Adrenal gland (tissue), 12 donors: Measurements from ENCODE around the gene STK39. TPM values are rescaled to one million over a fixed set of nuclear protein-coding genes. Genes with fewer than 3 reads are reported as not detected.

Source experiments
- DNase-seq, 7 donors: peaks; one replicate each; pipeline ENCODE4 v3.0.0-alpha.2; 2019 to 2020
- H3K27ac ChIP-seq, 5 donors: fragments of 200-600 bp; sonication (generic) in 4 of 5; 1 replicate in 3 of 5; 2 replicates in 2 of 5; pipeline versions ENCODE4 v1.5.1 to v1.8.0; 2016 to 2020; ENCODE audit warnings: mild to moderate bottlenecking in 1 of 5
- H3K27me3 ChIP-seq: fragments of 200-600 bp; 2 replicates; pipeline ENCODE4 v1.8.0; 2021
- H3K36me3 ChIP-seq, 2 donors: fragments of 200-600 bp; replicated peaks in 1 of 2; 1 replicate in 1 of 2; 2 replicates in 1 of 2; pipeline versions ENCODE4 v1.5.1 to v1.8.0; 2018 to 2022
- H3K4me1 ChIP-seq, 2 donors: fragments of 200-600 bp; replicated peaks in 1 of 2; 1 replicate in 1 of 2; 2 replicates in 1 of 2; pipeline versions ENCODE4 v1.5.1 to v1.8.0; 2018 to 2021
- H3K4me3 ChIP-seq, 4 donors: fragments of 200-600 bp; sonication (generic) in 3 of 4; one replicate each; pipeline ENCODE4 v1.5.1; 2016 to 2018
- H3K9me3 ChIP-seq, 3 donors: fragments of 200-600 bp; sonication (generic) in 1 of 3; replicated peaks in 1 of 3; 1 replicate in 2 of 3; 2 replicates in 1 of 3; pipeline versions ENCODE4 v1.5.1 to v1.8.0; 2016 to 2021
- POLR2A ChIP-seq, 2 donors: fragments of 450-650 bp; IDR thresholded peaks; one replicate each; pipeline ENCODE4 v1.6.1; 2017; ENCODE audit warnings: antibody characterized with exemption in 2 of 2, mild to moderate bottlenecking in 2 of 2, moderate library complexity in 1 of 2
- WGBS, 4 donors: extraction: QIAGEN DNeasy Blood & Tissue Kit in 2 of 4; methylation state at CpG; one replicate each; pipeline versions ENCODE4 v1.1.5 to v1.1.7; 2013 to 2017; 5-methylcytosine and 5-hydroxymethylcytosine counted together
- intact Hi-C, 2 donors: fragments of 100-400 bp; cut with DNase I; formaldehyde crosslinking; loops; one replicate each; pipeline versions ENCODE4 v1.14.1 to v1.15.0; 2022 to 2023
- polyA plus RNA-seq, 3 donors: library from polyadenylated mRNA; stranded (reverse); fragments of 200-250 nt in 2 of 3; fragments of 350-450 nt in 1 of 3; fragmentation: Illumina TruSeq in 1 of 3; extraction: RNeasy Lipid Tissue Mini Kit (QIAGEN cat#74804) in 1 of 3; gene quantifications; one replicate each; pipeline ENCODE4 v1.2.3, GENCODE V29; 2013 to 2014
- small RNA-seq, 2 donors: library from RNA; depleted of rRNA; stranded (forward); fragments of <200 nt; gene quantifications; one replicate each; pipeline ENCODE3, GENCODE V24; 2016
- total RNA-seq, 9 donors: library from RNA; depleted of rRNA in 4 of 9; stranded (reverse); fragments of >200 nt in 4 of 9; fragments of 120-200 nt in 1 of 9; fragmentation: NEBNext Ultra II Directional in 1 of 9; extraction: Animal tissue kit (Norgen Biotek cat#: 25700) in 1 of 9; gene quantifications; one replicate each; pipeline versions ENCODE4 v1.1.0 to v1.2.4, GENCODE V29; 2013 to 2023
- TF ChIP-seq, protein P1 (sequence below), 6 experiments: fragments of 450-650 bp in 4 of 6; fragments of 200-600 bp in 2 of 6; sonication (generic) in 1 of 6; IDR thresholded peaks; 1 replicate in 5 of 6; 2 replicates in 1 of 6; pipeline versions ENCODE4 v1.5.1 to v1.8.0; 2016 to 2021; ENCODE audit warnings: antibody characterized with exemption in 6 of 6, mild to moderate bottlenecking in 2 of 6, moderate library complexity in 1 of 6
- donor health status: healthy with polysubstance abuse.
- donor health status: Bipolar disorder and iron deficiency.
- donor health status: DM: yes; HTN: yes; CAD: no.
- donor health status: DM: no; HTN: no; CAD: no.
- donor health status: DM: no; HTN: no; CAD: no.
- donor health status: DM: yes; HTN: yes; CAD: no.

The STK39 gene
- total and polyA plus RNA-seq, 12 donors: 2.4 to 11.1 (median 5.8) TPM

DNA sequence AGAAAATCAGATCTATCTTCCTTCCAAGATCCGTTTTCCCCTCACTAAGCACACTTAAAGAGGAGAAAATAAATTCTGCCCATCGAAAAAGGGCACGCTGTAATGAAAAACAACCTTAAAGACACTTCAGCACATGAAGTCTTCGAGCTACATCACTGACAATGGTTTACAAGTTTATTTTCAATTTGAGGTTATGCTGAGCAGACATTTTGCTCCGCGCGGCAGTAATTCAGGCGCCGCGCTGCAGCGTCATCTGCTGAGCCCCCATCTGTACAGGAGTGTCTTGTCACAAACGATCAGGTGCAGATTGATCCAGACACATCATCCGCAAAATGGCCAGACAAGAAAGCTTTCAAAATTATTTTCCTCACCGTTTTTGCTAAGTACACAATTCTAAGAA, 341.7 kb downstream of the STK39 start:
- Histone ChIP-seq H3K36me3 (no peaks in the 10 kb centered on the region), H3K9me3 (no peaks in the 10 kb centered on the region), H3K4me1 (no peaks in the 10 kb centered on the region), H3K4me3 (no peak overlapping the region), H3K27me3 (no peaks in the 10 kb centered on the region), H3K27ac (no peak overlapping the region)
- no peak for DNase-seq
- TF ChIP-seq, protein P1, sequence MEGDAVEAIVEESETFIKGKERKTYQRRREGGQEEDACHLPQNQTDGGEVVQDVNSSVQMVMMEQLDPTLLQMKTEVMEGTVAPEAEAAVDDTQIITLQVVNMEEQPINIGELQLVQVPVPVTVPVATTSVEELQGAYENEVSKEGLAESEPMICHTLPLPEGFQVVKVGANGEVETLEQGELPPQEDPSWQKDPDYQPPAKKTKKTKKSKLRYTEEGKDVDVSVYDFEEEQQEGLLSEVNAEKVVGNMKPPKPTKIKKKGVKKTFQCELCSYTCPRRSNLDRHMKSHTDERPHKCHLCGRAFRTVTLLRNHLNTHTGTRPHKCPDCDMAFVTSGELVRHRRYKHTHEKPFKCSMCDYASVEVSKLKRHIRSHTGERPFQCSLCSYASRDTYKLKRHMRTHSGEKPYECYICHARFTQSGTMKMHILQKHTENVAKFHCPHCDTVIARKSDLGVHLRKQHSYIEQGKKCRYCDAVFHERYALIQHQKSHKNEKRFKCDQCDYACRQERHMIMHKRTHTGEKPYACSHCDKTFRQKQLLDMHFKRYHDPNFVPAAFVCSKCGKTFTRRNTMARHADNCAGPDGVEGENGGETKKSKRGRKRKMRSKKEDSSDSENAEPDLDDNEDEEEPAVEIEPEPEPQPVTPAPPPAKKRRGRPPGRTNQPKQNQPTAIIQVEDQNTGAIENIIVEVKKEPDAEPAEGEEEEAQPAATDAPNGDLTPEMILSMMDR (IDR thresholded peaks at IDR 0.05): no peak
- no peak for TF ChIP-seq POLR2A (IDR thresholded peaks at IDR 0.05)
- intact Hi-C loops: no loop called here
- whole genome bisulfite sequencing, 4 donors: 88 to 92% (median 89%) methylated on average over 14 of the region's 14 CpGs

Small RNAs within 50 kb of the gene (small RNA-seq; reads per million reads assigned to genes)
- gene AC067940.1: 0 to 0.12 reads per million in 2 donors

Other genes with a start within 250 kb of the STK39 start
- gene CERS6, start 208.7 kb upstream of the STK39 start, total RNA-seq: 100 to 1,000 TPM in 1 of 9 donors, 10 to 100 TPM in 8; 20.5 to 110 (median 29.9) TPM
- 10 to 100 TPM in 1 of 3 donors, 1 to 10 TPM in 2; 5.0 to 26.9 (median 5.2) TPM for gene CERS6, start 208.7 kb upstream of the STK39 start, polyA plus RNA-seq